WTC11 (cell line): Measurements from ENCODE around the gene RASSF4. TPM values are rescaled to one million over a fixed set of nuclear protein-coding genes. Genes with fewer than 3 reads are reported as not detected.

Source experiments
- ATAC-seq: fragments of 200-7000 bp; cut with Tn5 transposase; 2 replicates; pipeline ENCODE4 v1.10.0; 2021; ENCODE audit warnings: mild to moderate bottlenecking, moderate library complexity
- CTCF ChIA-PET: fragments of 300-600 bp; sonication (Branson Sonifier 250); formaldehyde crosslinking; loops from one replicate; lab custom pipeline; 2021; ENCODE audit warnings: antibody characterized with exemption; lab: Charles Lee
- POLR2A ChIA-PET: fragments of 350-600 bp; sonication (Branson Sonifier 250); formaldehyde crosslinking; loops from one replicate; lab custom pipeline; 2021; ENCODE audit warnings: antibody characterized with exemption; lab: Charles Lee
- DNase-seq: peaks from one replicate; pipeline ENCODE4 v3.0.0; 2021; ENCODE audit warnings: low spot score
- H3K27ac Mint-ChIP-seq: 2 replicates; pipeline ENCODE4 v1.8.0; 2021; ENCODE audit warnings: mixed read lengths
- H3K27me3 Mint-ChIP-seq: 2 replicates; pipeline ENCODE4 v1.8.0; 2021; ENCODE audit warnings: low read depth, mild to moderate bottlenecking, moderate library complexity, mixed read lengths
- H3K36me3 Mint-ChIP-seq: 2 replicates; pipeline ENCODE4 v1.8.0; 2021; ENCODE audit warnings: mixed read lengths
- H3K4me1 Mint-ChIP-seq: 2 replicates; pipeline ENCODE4 v1.8.0; 2022; ENCODE audit warnings: mixed read lengths
- H3K4me3 Mint-ChIP-seq: 2 replicates; pipeline ENCODE4 v1.8.0; 2021; ENCODE audit warnings: mild to moderate bottlenecking, moderate library complexity, mixed read lengths
- H3K9me3 Mint-ChIP-seq: 2 replicates; pipeline ENCODE4 v1.8.0; 2021; ENCODE audit warnings: mixed read lengths
- ARID4B ChIP-seq: sonication (generic); formaldehyde crosslinking; IDR thresholded peaks from 2 replicates; pipeline ENCODE4 v1.8.0; 2023; ENCODE audit warnings: missing genetic modification reagents, mild to moderate bottlenecking, borderline replicate concordance
- GTF2I ChIP-seq: fragments of 250-450 bp; sonication (Bioruptor Pico); conservative IDR thresholded peaks from 2 replicates; pipeline ENCODE4 v1.4.0; 2021; ENCODE audit warnings: mild to moderate bottlenecking
- JAZF1 ChIP-seq: fragments of 250-450 bp; sonication (Bioruptor Pico); IDR thresholded peaks from 2 replicates; pipeline ENCODE4 v1.9.0; 2021; ENCODE audit warnings: moderate library complexity, mild to moderate bottlenecking, inconsistent platforms
- NR2C2 ChIP-seq: sonication (generic); formaldehyde crosslinking; IDR thresholded peaks from 2 replicates; pipeline ENCODE4 v1.8.0; 2022; ENCODE audit warnings: mild to moderate bottlenecking, missing genetic modification reagents
- ZBTB43 ChIP-seq: sonication (generic); formaldehyde crosslinking; IDR thresholded peaks from 2 replicates; pipeline ENCODE4 v1.8.1; 2023; ENCODE audit warnings: mild to moderate bottlenecking, missing genetic modification reagents
- ZNF138 ChIP-seq: sonication (generic); formaldehyde crosslinking; conservative IDR thresholded peaks from 2 replicates; pipeline ENCODE4 v1.8.1; 2022; ENCODE audit warnings: mild to moderate bottlenecking, moderate library complexity, missing genetic modification reagents
- ZNF232 ChIP-seq: sonication (generic); formaldehyde crosslinking; IDR thresholded peaks from 2 replicates; pipeline ENCODE4 v1.8.0; 2022; ENCODE audit warnings: mild to moderate bottlenecking, missing genetic modification reagents
- ZNF512 ChIP-seq: sonication (generic); formaldehyde crosslinking; IDR thresholded peaks from 2 replicates; pipeline ENCODE4 v1.8.1; 2022; ENCODE audit warnings: missing genetic modification reagents, borderline replicate concordance
- ZNF532 ChIP-seq: fragments of 250-450 bp; sonication (Bioruptor Pico); IDR thresholded peaks from 2 replicates; pipeline ENCODE4 v1.9.0; 2021; ENCODE audit warnings: mild to moderate bottlenecking, borderline replicate concordance
- total RNA-seq: library from RNA; stranded (reverse); gene quantifications from 3 replicates; pipeline ENCODE4 v1.2.3, GENCODE V29; 2021
- TF ChIP-seq, protein P1 (sequence below): sonication (generic); formaldehyde crosslinking; IDR thresholded peaks from 2 replicates; pipeline ENCODE4 v1.8.1; 2022; ENCODE audit warnings: low read depth, missing genetic modification reagents, borderline replicate concordance

Gene RASSF4
- total RNA-seq, 1 experiment from 2014 or later, result 15.7 TPM

DNA sequence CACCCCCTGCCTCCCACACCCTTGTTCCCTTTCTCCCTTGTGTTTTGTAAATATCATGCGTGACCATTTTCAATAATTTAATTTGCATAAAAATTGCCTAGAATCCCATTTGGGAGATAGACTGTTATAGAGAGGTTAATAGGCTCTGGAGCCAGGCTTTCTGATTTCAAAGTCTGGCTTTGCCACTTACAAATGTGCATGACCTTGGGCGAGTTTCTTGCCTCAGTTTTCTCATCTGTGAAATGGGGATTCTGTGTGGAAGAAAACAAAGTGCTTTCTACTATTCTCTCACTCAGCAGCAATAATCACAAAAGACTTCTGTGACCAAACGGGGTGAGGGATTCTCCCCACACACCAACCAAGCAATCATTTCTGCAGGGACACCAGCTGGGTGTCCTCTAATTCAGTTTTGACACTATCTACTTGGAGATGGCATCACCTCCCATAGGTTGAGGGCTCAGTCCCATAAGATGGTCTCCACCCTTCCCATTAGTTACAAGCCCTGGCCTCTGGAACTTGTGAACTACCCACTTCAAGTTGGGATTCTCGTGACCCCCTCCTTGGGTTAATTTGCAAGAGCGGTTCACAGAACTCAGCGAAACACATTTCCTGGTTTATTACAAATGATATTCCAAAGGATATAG, 37.6 kb downstream of the RASSF4 start:
- Mint-ChIP-seq H3K36me3 (peaks cover 10% of the 10 kb centered on the region), H3K4me3 (no peak overlapping the region), H3K27me3 (peaks cover 14% of the 10 kb centered on the region), H3K4me1 (peaks cover 35% of the 10 kb centered on the region), H3K9me3 (no peaks in the 10 kb centered on the region; the same call in 1 of the 2 replicates), H3K27ac (no peak overlapping the region)
- no peak for DNase-seq
- CTCF ChIA-PET, result interaction anchor here (1.1 to 1.2 kb wide), 2 partner anchors 13 to 64 kb away, joined by 4 read pairs; no protein-coding TSS in a partner anchor
- ATAC-seq, result no peak
- POLR2A ChIA-PET, result no interaction called here
- TF ChIP-seq GTF2I (CRISPR knock-in tag) (0 out of 2 replicates have a peak, but pooled peaks have one; percentile 59), ZNF138 (no peak), NR2C2 (no peak), ZNF512 (CRISPR knock-in tag) (no peak), ARID4B (CRISPR knock-in tag) (no peak), ZNF532 (CRISPR knock-in tag) (no peak)
- TF ChIP-seq, protein P1, sequence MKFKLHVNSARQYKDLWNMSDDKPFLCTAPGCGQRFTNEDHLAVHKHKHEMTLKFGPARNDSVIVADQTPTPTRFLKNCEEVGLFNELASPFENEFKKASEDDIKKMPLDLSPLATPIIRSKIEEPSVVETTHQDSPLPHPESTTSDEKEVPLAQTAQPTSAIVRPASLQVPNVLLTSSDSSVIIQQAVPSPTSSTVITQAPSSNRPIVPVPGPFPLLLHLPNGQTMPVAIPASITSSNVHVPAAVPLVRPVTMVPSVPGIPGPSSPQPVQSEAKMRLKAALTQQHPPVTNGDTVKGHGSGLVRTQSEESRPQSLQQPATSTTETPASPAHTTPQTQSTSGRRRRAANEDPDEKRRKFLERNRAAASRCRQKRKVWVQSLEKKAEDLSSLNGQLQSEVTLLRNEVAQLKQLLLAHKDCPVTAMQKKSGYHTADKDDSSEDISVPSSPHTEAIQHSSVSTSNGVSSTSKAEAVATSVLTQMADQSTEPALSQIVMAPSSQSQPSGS, result no peak

GRCh38 chr10:44998146-44998631, 38.6 kb downstream of the RASSF4 start:
- H3K4me3 Mint-ChIP-seq, result no peak overlapping the region
- peaks cover 19% of the 10 kb centered on the region for H3K36me3 Mint-ChIP-seq
- no peak overlapping the region for H3K27ac Mint-ChIP-seq
- TF ChIP-seq ZNF232 (CRISPR knock-in tag), result no peak
- TF ChIP-seq JAZF1 (CRISPR knock-in tag), result no peak
- TF ChIP-seq ZBTB43 (CRISPR knock-in tag), result no peak
- POLR2A ChIA-PET, result no interaction called here
- H3K4me1 Mint-ChIP-seq, result peaks cover 39% of the 10 kb centered on the region
- no peak for DNase-seq
- no peak for ATAC-seq
- CTCF ChIA-PET, result interaction anchor here (1.2 kb wide), 1 partner anchor 65 kb away, joined by 4 read pairs; no protein-coding TSS in a partner anchor
- H3K27me3 Mint-ChIP-seq, result peaks cover 14% of the 10 kb centered on the region
- peaks cover 6% of the 10 kb centered on the region; the same call in 1 of the 2 replicates for H3K9me3 Mint-ChIP-seq
